ENCODE measurements around the gene CPAMD8. TPM values are rescaled to one million over a fixed set of nuclear protein-coding genes. Genes with fewer than 3 reads are reported as not detected.
"Not testable (repeated sequence)": the region's sequence is repeated elsewhere in the genome, so short reads cannot be mapped to it uniquely, and the experiment has no call there.

CPAMD8 gene
- total RNA-seq, 2 donors from 2014 or later, result 2.0 to 5.2 TPM

- no peak for TF ChIP-seq CTCF (IDR thresholded peaks at IDR 0.05)
- TF ChIP-seq POLR2A (IDR thresholded peaks at IDR 0.05), result no peak
- no peak for DNase-seq
- Histone ChIP-seq H3K27me3 (no peaks in the 10 kb centered on the region), H3K4me1 (no peaks in the 10 kb centered on the region), H3K9me3 (peaks cover 0 to 12% (median 0%) of the 10 kb centered on the region in 3 donors), H3K4me3 (no peak overlapping the region), H3K27ac (no peak overlapping the region), H3K36me3 (replicated peaks in 1 of 2; ENCODE audit: insufficient read depth in 1 of 2, low read depth in 2 of 2) (no peaks in the 10 kb centered on the region)
- intact Hi-C loops (cut with DNase I), result no loop called here
- no peak for ATAC-seq
- 73 to 78% methylated on average over 4 to 8 of the region's 8 CpGs for WGBS, 2 donors
Measured at GRCh38 chr19:16970821-16971220, 55.8 kb downstream of the CPAMD8 start.

DNA sequence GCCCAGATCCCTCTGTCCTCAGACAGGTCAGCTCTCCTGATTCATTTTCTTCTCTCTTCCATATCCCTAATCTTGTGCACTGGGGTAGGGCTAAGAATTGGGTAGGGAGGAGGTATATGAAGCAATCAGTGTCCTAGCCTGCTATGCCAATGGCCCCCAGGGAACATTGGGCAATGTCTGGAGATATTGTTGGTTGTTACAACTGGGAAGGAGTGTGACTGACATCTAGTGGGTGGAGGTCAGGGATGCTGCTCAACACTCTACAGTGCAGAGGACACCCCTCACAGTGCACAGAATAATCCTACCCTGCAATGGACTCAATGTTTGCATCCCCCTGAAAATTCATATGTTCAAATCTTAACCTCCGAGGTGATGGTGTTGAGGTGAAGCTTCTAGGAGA lies 57.5 kb downstream of the CPAMD8 start:
- Histone ChIP-seq H3K27me3 (no peaks in the 10 kb centered on the region), H3K9me3 (peaks cover 0 to 12% (median 0%) of the 10 kb centered on the region in 3 donors), H3K27ac (no peak overlapping the region), H3K36me3 (replicated peaks in 1 of 2; ENCODE audit: insufficient read depth in 1 of 2, low read depth in 2 of 2) (no peaks in the 10 kb centered on the region), H3K4me3 (no peak overlapping the region), H3K4me1 (no peaks in the 10 kb centered on the region)
- DNase-seq (no peak), ATAC-seq (no peak)
- intact Hi-C loops (cut with DNase I), result no loop called here
- TF ChIP-seq POLR2A (IDR thresholded peaks at IDR 0.05), result no peak
- peak in 1 of 7 experiments; percentile 6 for TF ChIP-seq CTCF (IDR thresholded peaks at IDR 0.05)
- WGBS, 2 donors, result 85% methylated on average over 1 of the region's 1 CpG; no CpG with 5 or more reads in 1 of the 2 donors

DNA sequence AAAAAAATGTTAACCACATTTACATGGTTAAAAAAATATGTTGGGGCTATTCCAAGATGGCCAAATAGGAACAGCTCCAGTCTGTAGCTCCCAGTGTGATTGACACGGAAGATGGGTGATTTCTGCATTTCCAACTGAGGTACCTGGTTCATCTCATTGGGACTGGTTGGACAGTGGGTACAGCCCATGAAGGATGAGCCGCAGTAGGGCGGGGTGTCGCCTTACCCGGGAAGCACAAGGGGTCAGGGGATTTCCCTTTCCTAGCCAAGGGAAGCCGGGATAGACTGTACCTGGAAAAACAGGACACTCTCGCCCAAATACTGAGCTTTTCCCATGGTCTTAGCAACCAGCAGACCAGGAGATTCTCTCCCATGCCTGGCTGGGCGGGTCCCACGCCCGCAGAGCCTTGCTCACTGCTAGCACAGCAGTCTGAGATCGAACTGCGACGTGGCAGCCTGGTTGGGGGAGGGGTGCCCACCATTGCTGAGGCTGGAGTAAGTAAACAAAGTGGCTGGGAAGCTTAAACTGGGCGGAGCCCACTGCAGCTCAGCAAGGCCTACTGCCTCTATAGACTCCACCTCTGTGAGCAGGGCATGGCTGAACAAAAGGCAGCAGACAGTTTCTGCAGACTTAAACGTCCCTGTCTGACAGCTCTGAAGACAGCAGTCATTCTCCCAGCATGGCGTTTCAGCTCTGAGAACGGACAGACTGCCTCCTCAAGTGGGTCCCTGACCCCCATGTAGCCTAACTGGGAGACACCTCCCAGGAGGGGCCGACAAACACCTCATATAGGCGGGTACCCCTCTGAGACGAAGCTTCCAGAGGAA lies 65.4 kb downstream of the CPAMD8 start:
- H3K27ac ChIP-seq; H3K9me3 ChIP-seq; DNase-seq; intact Hi-C loops (cut with DNase I); ATAC-seq; H3K36me3 ChIP-seq (replicated peaks in 1 of 2; ENCODE audit: insufficient read depth in 1 of 2, low read depth in 2 of 2); H3K4me1 ChIP-seq; H3K27me3 ChIP-seq; H3K4me3 ChIP-seq: not testable (repeated sequence)
- WGBS, 2 donors, result 39 to 72% methylated on average over 8 to 20 of the region's 20 CpGs

GRCh38 chr19:16958277-16958676 lies 68.3 kb downstream of the CPAMD8 start:
- intact Hi-C loops (cut with DNase I); ATAC-seq; DNase-seq: not testable (repeated sequence)

GRCh38 chr19:16957855-16958254 lies 68.8 kb downstream of the CPAMD8 start:
- TF ChIP-seq POLR2A (IDR thresholded peaks at IDR 0.05) (no peak), CTCF (IDR thresholded peaks at IDR 0.05) (no peak)
- 60 to 65% methylated on average over 4 of the region's 4 CpGs for WGBS, 2 donors
- no peaks in the 10 kb centered on the region for H3K27me3 ChIP-seq
- DNase-seq, result no peak
- no peaks in the 10 kb centered on the region for H3K4me1 ChIP-seq
- H3K36me3 ChIP-seq (replicated peaks in 1 of 2; ENCODE audit: insufficient read depth in 1 of 2, low read depth in 2 of 2), result no peaks in the 10 kb centered on the region
- ATAC-seq, result no peak
- no peak overlapping the region for H3K27ac ChIP-seq
- H3K4me3 ChIP-seq, result no peak overlapping the region
- no peaks in the 10 kb centered on the region for H3K9me3 ChIP-seq
- intact Hi-C loops (cut with DNase I), result no loop called here

More at GRCh38 chr19:16958277-16958676, 68.3 kb downstream of the CPAMD8 start:
- H3K27ac ChIP-seq; H3K4me1 ChIP-seq; H3K4me3 ChIP-seq; H3K27me3 ChIP-seq; H3K9me3 ChIP-seq; H3K36me3 ChIP-seq (replicated peaks in 1 of 2; ENCODE audit: insufficient read depth in 1 of 2, low read depth in 2 of 2): not testable (repeated sequence)

Data from body of pancreas (tissue), 4 donors.